22Rv1 (cell line): Measurements from ENCODE around the gene DROSHA.

Source experiments
- H3K27ac ChIP-seq: fragments of 450-650 bp; 2 replicates; pipeline ENCODE4 v1.5.1; 2017
- CTCF ChIP-seq: fragments of 450-650 bp; IDR thresholded peaks from 2 replicates; pipeline ENCODE4 v1.5.1; 2017; ENCODE audit warnings: mild to moderate bottlenecking
- ZFX ChIP-seq: fragments of 450-650 bp; IDR thresholded peaks from 2 replicates; pipeline ENCODE4 v1.6.1; 2017; ENCODE audit warnings: antibody characterized with exemption, borderline replicate concordance

The DROSHA gene

GRCh38 chr5:31436851-31437250 lies 95.0 kb downstream of the DROSHA start:
- TF ChIP-seq ZFX: no peak
- TF ChIP-seq CTCF: no peak
- no peak overlapping the region for H3K27ac ChIP-seq

DNA sequence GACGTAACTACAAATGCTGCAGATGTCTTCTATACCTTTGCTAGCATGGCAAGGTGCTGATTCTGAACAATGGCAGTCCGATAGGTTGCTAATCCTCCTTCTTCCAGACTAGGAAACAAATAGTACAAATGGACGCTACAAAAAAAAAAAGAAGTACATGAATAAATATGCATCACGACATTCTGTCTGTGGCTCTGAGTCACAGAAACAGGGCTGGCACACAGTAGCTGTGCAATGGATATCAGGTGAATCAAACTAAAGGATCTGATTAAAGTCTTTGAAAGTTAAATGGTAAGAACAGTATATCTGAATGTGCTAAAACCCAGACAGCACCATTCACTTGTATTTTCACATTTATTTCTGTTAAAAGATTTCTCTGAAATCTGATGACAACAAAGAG lies 96.2 kb downstream of the DROSHA start:
- TF ChIP-seq ZFX (no peak), CTCF (no peak)
- no peak overlapping the region for H3K27ac ChIP-seq

DNA sequence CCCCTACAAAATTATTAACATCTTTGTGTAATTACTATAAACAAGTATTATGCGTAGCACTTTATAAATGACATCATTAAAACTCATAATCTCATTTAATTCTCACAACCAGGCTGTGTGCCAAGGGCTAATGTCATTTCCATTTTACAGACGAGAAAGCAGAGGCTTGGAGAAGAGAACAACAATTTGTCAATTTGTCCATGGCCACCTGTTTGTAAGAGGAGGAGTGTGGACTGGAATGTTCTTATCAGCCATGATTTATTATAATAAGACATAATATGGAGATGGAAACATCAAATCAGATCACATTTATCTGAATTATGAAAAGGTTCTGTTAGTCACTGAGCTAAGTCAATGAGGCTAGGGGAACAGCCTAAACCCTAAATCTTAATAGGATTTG lies 97.0 kb downstream of the DROSHA start:
- no peak for TF ChIP-seq ZFX
- TF ChIP-seq CTCF: no peak
- H3K27ac ChIP-seq: no peak overlapping the region

GRCh38 chr5:31433229-31433628 lies 98.7 kb downstream of the DROSHA start:
- H3K27ac ChIP-seq: no peak overlapping the region
- TF ChIP-seq ZFX: no peak
- no peak for TF ChIP-seq CTCF

DNA sequence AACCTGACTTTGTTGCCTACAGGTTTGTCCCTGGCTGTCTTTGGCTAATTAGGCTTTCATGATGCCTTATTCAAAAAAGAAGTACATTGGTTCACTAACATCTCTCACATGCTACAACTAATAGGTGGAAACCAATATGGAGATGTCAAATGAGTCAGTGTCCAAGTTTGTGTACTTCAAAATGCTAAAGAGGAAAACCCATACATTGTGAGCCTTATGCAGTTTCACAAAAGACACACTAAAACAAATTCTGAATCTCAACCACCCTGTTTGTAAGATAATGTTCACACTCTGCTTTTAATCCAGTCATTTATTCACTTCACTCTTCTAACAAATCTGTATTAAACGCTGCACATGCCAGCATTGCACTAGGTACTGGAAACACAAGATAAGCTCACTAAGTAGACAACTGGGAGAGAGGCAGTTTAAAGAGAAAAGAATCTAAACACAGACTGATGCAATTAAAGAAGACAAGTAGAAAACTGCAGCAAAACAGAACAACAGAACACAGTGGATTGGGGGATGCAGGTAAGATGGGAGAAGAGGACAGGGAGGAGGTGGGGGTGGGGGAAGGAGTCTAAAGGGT lies 104.1 kb downstream of the DROSHA start:
- no peak overlapping the region for H3K27ac ChIP-seq
- TF ChIP-seq ZFX (no peak), CTCF (no peak)

GRCh38 chr5:31427013-31427723 lies 104.7 kb downstream of the DROSHA start:
- no peak overlapping the region for H3K27ac ChIP-seq
- TF ChIP-seq ZFX: no peak
- TF ChIP-seq CTCF: no peak

- TF ChIP-seq ZFX: no peak
- TF ChIP-seq CTCF: no peak
Observed at GRCh38 chr5:31421806-31422586, 109.9 kb downstream of the DROSHA start.

More at GRCh38 chr5:31421806-31422586, 109.9 kb downstream of the DROSHA start:
- no peak overlapping the region for H3K27ac ChIP-seq
